SK-N-SH treated with all-trans-retinoic acid at 6 μM for 48 hours (cell line): ENCODE results near the gene MPPED2.

Experiments used
- ATAC-seq: fragments of 200-7000 bp; cut with Tn5 transposase; 3 replicates; pipeline ENCODE4 v1.9.1; 2020; ENCODE audit warnings: mild to moderate bottlenecking, moderate library complexity
- ARNTL ChIP-seq: fragments of 450-650 bp; formaldehyde crosslinking; IDR thresholded peaks from 2 replicates; pipeline ENCODE4 v1.5.0; 2020; ENCODE audit warnings: low read depth, mild to moderate bottlenecking, moderate library complexity, borderline replicate concordance
- CSDC2 ChIP-seq: fragments of 250-450 bp; sonication (Bioruptor Pico); IDR thresholded peaks from 2 replicates; pipeline ENCODE4 v1.5.0; 2020; ENCODE audit warnings: mild to moderate bottlenecking, moderate library complexity
- ESRRG ChIP-seq: fragments of 250-450 bp; sonication (Bioruptor Pico); IDR thresholded peaks from 2 replicates; pipeline ENCODE4 v1.6.1; 2021; ENCODE audit warnings: mild to moderate bottlenecking
- GLIS3 ChIP-seq: fragments of 250-450 bp; sonication (Bioruptor Pico); IDR thresholded peaks from 2 replicates; pipeline ENCODE4 v1.5.0; 2020; ENCODE audit warnings: mild to moderate bottlenecking, moderate library complexity
- ISL1 ChIP-seq: fragments of 250-450 bp; sonication (Bioruptor Pico); IDR thresholded peaks from 2 replicates; pipeline ENCODE4 v2.1.2; 2022; ENCODE audit warnings: mild to moderate bottlenecking, moderate library complexity
- OSR1 ChIP-seq: fragments of 250-450 bp; sonication (Bioruptor Pico); IDR thresholded peaks from 2 replicates; pipeline ENCODE4 v1.8.0; 2022; ENCODE audit warnings: moderate library complexity, mild to moderate bottlenecking, inconsistent platforms
- PATZ1 ChIP-seq: fragments of 250-450 bp; sonication (Bioruptor Pico); IDR thresholded peaks from 2 replicates; pipeline ENCODE4 v1.8.0; 2020; ENCODE audit warnings: mild to moderate bottlenecking, moderate library complexity, borderline replicate concordance
- PPARA ChIP-seq: fragments of 250-450 bp; sonication (Bioruptor Pico); IDR thresholded peaks from 2 replicates; pipeline ENCODE4 v1.5.0; 2020; ENCODE audit warnings: mild to moderate bottlenecking, borderline replicate concordance
- RARB ChIP-seq: fragments of 250-450 bp; sonication (Bioruptor Pico); IDR thresholded peaks from 2 replicates; pipeline ENCODE4 v1.8.0; 2021; ENCODE audit warnings: mild to moderate bottlenecking, moderate library complexity
- SNAI2 ChIP-seq: fragments of 250-450 bp; sonication (Bioruptor Pico); IDR thresholded peaks from 2 replicates; pipeline ENCODE4 v1.5.0; 2020; ENCODE audit warnings: mild to moderate bottlenecking, moderate library complexity
- TCF4 ChIP-seq: fragments of 250-450 bp; sonication (Bioruptor Pico); IDR thresholded peaks from 2 replicates; pipeline ENCODE4 v1.8.0; 2021; ENCODE audit warnings: mild to moderate bottlenecking, moderate library complexity, borderline replicate concordance
- TOX ChIP-seq: fragments of 250-450 bp; sonication (Bioruptor Pico); IDR thresholded peaks from 2 replicates; pipeline ENCODE4 v1.8.0; 2021; ENCODE audit warnings: mild to moderate bottlenecking, moderate library complexity, borderline replicate concordance
- TSHZ2 ChIP-seq: fragments of 250-450 bp; sonication (Bioruptor Pico); IDR thresholded peaks from 2 replicates; pipeline ENCODE4 v1.5.0; 2020; ENCODE audit warnings: mild to moderate bottlenecking, moderate library complexity
- ZC3H10 ChIP-seq: fragments of 250-450 bp; sonication (Bioruptor Pico); IDR thresholded peaks from 2 replicates; pipeline ENCODE4 v1.5.1; 2021; ENCODE audit warnings: mild to moderate bottlenecking, moderate library complexity
- ZFP3 ChIP-seq: fragments of 250-450 bp; sonication (Bioruptor Pico); IDR thresholded peaks from 2 replicates; pipeline ENCODE4 v1.5.0; 2020; ENCODE audit warnings: mild to moderate bottlenecking, moderate library complexity
- ZFP30 ChIP-seq: fragments of 450-650 bp; formaldehyde crosslinking; IDR thresholded peaks from 2 replicates; pipeline ENCODE4 v1.5.0; 2022; ENCODE audit warnings: mild to moderate bottlenecking, moderate library complexity
- ZNF565 ChIP-seq: fragments of 450-650 bp; formaldehyde crosslinking; conservative IDR thresholded peaks from 2 replicates; pipeline ENCODE4 v1.5.0; 2020; ENCODE audit warnings: low read depth, mild to moderate bottlenecking, moderate library complexity
- ZNF70 ChIP-seq: fragments of 450-650 bp; formaldehyde crosslinking; IDR thresholded peaks from 2 replicates; pipeline ENCODE4 v1.5.0; 2020; ENCODE audit warnings: mild to moderate bottlenecking, moderate library complexity
- ZNF8 ChIP-seq: fragments of 450-650 bp; formaldehyde crosslinking; IDR thresholded peaks from 2 replicates; pipeline ENCODE4 v1.5.0; 2020; ENCODE audit warnings: mild to moderate bottlenecking, moderate library complexity
- TF ChIP-seq, protein P1 (sequence below): fragments of 250-450 bp; sonication (Bioruptor Pico); IDR thresholded peaks from 2 replicates; pipeline ENCODE4 v1.5.1; 2020; ENCODE audit warnings: low read depth, mild to moderate bottlenecking, moderate library complexity
- TF ChIP-seq, protein P2 (sequence below): fragments of 250-450 bp; sonication (Bioruptor Pico); IDR thresholded peaks from 2 replicates; pipeline ENCODE4 v1.8.0; 2021; ENCODE audit warnings: low read depth, mild to moderate bottlenecking, moderate library complexity, borderline replicate concordance

Gene MPPED2

DNA sequence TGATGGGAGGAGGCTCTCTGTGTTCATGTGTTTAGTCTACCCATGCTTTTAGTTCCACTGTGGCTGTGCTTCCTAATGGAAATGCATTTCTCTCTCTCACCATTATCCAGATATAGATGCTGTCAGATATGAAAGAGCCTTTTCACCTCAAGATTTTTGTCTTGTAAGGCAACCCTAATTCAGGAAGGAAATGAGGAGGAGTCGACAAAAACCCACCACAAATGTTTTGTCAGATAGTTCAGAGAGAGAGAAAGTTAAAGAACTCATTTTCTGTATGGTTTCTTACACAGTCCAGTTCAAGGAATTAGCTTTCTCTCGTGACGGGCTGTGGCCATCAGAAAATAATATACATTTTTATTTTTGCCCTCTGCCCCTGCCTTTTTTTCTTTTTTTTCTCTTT, 180.8 kb downstream of the MPPED2 start:
- TF ChIP-seq SNAI2 (no peak), RARB (CRISPR knock-in tag) (no peak), PATZ1 (CRISPR knock-in tag) (no peak), TSHZ2 (CRISPR knock-in tag) (no peak), ARNTL (CRISPR knock-in tag) (no peak), TCF4 (no peak), ZC3H10 (CRISPR knock-in tag) (no peak)
- ATAC-seq = no peak

DNA sequence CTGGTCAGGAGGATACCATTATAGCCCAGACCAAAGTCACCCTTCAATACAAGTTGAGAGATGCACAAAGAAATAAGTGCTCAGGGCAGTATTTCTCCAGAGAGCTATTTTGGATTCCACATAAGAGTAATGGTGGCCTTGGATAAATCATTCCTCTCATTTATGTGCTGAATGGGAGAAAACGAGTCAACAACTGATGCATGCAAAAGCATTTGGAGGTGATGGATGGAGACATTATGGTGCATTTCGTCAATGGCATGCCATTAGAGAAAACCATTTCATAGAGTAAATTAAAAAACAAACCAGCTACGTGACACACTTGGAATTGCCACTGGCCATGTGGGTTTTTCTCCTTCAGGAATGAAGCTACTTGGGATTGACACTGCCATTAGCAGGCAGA, 182.0 kb downstream of the MPPED2 start:
- TF ChIP-seq, protein P1, sequence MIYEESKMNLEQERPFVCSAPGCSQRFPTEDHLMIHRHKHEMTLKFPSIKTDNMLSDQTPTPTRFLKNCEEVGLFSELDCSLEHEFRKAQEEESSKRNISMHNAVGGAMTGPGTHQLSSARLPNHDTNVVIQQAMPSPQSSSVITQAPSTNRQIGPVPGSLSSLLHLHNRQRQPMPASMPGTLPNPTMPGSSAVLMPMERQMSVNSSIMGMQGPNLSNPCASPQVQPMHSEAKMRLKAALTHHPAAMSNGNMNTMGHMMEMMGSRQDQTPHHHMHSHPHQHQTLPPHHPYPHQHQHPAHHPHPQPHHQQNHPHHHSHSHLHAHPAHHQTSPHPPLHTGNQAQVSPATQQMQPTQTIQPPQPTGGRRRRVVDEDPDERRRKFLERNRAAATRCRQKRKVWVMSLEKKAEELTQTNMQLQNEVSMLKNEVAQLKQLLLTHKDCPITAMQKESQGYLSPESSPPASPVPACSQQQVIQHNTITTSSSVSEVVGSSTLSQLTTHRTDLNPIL (CRISPR knock-in tag) = no peak
- TF ChIP-seq PATZ1 (CRISPR knock-in tag) (no peak), TSHZ2 (CRISPR knock-in tag) (no peak), ISL1 (CRISPR knock-in tag) (no peak), ZNF565 (CRISPR knock-in tag) (no peak), ESRRG (CRISPR knock-in tag) (no peak), ZFP3 (no peak), PPARA (CRISPR knock-in tag) (no peak), CSDC2 (CRISPR knock-in tag) (no peak), ZNF8 (CRISPR knock-in tag) (no peak)
- TF ChIP-seq, protein P2, sequence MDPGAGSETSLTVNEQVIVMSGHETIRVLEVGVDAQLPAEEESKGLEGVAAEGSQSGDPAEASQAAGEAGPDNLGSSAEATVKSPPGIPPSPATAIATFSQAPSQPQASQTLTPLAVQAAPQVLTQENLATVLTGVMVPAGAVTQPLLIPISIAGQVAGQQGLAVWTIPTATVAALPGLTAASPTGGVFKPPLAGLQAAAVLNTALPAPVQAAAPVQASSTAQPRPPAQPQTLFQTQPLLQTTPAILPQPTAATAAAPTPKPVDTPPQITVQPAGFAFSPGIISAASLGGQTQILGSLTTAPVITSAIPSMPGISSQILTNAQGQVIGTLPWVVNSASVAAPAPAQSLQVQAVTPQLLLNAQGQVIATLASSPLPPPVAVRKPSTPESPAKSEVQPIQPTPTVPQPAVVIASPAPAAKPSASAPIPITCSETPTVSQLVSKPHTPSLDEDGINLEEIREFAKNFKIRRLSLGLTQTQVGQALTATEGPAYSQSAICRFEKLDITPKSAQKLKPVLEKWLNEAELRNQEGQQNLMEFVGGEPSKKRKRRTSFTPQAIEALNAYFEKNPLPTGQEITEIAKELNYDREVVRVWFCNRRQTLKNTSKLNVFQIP = no peak
- TF ChIP-seq, all 23 proteins: peak for 0
- ATAC-seq = no peak

GRCh38 chr11:30395751-30396150, 190.4 kb downstream of the MPPED2 start:
- no peak for ATAC-seq
- TF ChIP-seq ESRRG (CRISPR knock-in tag) (no peak), PATZ1 (CRISPR knock-in tag) (no peak), ZNF70 (no peak), TOX (CRISPR knock-in tag) (no peak), ZNF8 (CRISPR knock-in tag) (no peak), TCF4 (no peak), PPARA (CRISPR knock-in tag) (no peak), ZFP30 (no peak), GLIS3 (CRISPR knock-in tag) (no peak), OSR1 (CRISPR knock-in tag) (no peak), TSHZ2 (CRISPR knock-in tag) (no peak), SNAI2 (no peak)
